GM21717 (cell line): ENCODE results near the gene ARFIP1.
A peak's percentile ranks its signal among the peaks of the same experiment; 100 is the strongest.
"Not testable (repeated sequence)": the region's sequence is repeated elsewhere in the genome, so short reads cannot be mapped to it uniquely, and the experiment has no call there.

Experiments
- ATAC-seq: cut with Tn5 transposase; IDR thresholded peaks from one replicate; pipeline ENCODE4 v1.9.1; 2021; ENCODE audit warnings: mild to moderate bottlenecking, moderate library complexity; ENCODE audit not compliant: unreplicated experiment

Gene ARFIP1

GRCh38 chr4:152779513-152780266, at the start of gene ARFIP1, which contains the start of gene TIGD4:
Gene ARFIP1 (plus strand): TSS chr4:152779954. CDS start chr4:152829634, 49,680 bp downstream.
Gene TIGD4 (minus strand): TSS chr4:152779730. CDS start chr4:152771004, 8,726 bp downstream.
- peak; percentile 90 for ATAC-seq

DNA sequence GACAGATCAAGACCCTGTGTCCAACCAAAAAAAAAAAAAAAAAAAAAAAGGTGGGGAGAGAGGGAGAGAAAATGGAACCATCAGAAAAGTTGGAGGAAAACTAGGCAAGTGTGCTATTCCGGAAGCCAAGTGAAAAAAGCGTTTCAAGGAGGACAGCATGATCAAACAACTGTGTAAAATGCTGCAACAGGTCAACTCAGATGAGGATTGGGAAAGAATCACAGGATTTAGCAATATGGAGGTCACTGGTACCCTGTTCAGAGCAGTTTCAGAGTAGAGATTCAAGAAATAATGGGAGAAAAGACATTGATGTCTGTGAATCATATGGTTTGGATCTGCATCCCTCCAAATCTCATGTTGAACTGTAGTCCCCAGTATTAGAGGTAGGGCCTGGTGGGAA, 47.8 kb upstream of the ARFIP1 start:
- no peak for ATAC-seq

DNA sequence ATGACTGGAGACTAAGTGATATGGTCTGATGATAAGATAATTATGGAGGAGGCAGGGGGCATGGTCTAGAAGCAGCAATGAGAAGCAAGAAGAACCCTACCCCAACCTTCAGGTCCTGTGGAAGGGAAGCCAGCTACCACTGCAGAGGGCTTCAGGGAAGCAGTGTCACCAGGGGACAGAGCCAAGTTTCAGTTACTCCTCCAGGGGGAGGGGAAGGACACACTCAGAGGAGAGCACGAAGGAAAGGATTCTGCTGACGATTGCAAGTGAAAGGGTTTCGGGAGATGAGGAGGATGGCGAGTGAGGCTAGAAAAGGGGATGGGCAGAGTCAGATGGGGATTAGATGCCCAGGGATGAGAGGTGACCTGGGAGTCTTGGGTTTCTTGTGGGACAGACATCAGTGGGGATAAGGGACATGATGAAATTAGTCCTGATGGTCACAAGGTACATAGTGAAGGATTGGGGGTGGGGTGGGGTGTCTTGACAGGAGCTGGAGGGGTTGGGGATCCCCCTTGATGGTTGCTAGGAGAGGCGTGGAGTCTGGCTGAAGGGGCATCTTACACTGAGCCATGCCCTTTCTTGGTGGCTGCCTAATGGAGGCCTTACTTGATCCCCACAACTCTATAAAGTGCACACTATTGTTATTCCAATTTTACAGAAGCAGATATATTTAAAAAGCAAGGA, 45.6 kb upstream of the ARFIP1 start:
- no peak for ATAC-seq

- no peak for ATAC-seq
Observed at GRCh38 chr4:152734699-152735050, 45.1 kb upstream of the ARFIP1 start.

DNA sequence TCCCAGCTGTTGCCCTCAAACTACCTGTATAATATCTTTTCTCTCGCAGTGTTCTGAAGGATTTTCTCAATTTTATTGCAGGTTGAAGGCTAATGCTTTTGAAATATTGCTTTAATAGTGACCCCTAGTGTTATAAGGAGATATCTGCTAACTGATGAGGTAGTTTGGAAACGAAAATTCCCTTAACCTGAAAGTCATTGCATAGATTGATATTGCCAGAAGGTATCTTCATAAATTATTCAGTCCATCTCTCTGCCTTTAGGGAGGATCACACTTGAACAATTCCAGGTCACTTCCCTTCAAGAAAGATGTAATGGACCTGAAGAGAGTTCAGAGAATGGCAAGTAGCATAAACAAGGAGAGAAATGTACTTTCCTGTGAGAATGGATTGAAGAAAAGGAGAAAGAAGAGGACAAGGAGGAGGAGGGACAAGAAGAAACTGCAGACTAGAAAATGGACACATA, 44.3 kb upstream of the ARFIP1 start:
- no peak for ATAC-seq

GRCh38 chr4:152735906-152736305, 43.8 kb upstream of the ARFIP1 start:
- no peak for ATAC-seq

DNA sequence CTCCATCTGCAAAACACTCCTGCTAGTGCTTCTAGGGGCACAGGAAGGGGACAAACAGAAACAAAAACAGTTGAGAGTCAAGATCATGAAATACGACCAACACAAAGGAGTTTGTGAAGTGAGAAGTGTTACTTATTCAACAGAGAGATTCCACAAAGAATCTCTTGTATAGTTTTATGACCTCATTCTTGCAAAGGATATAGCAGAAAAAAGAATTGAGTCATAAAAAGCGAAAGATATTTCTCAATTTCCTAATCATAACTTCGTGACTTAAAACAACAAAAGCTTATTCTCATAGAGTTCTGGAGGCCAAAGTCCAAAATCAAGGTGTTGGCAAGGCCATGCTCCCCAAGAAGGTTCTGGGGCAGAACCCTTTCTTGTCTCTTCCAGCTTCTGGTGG, 40.9 kb upstream of the ARFIP1 start:
- ATAC-seq = no peak

GRCh38 chr4:152747444-152747843, 32.3 kb upstream of the ARFIP1 start:
- no peak for ATAC-seq

DNA sequence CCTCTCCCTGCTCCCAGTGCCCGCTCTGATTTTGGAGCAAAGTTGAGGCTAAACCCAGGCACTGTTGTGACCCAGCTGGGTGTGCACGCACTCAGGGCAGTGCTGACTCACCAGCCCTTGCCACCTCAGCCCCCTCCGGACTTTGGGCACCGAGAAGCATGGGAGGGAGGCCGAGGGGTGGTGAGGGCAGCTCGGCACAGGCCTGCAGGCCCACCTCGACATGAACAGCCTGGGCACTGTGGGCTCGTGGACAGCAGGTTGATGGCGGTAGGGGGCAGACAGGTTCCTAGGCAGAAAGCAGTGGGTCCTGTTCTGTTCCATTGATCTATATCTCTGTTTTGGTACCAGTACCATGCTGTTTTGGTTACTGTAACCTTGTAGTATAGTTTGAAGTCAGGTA, 31.1 kb upstream of the ARFIP1 start:
- ATAC-seq = no peak

- no peak for ATAC-seq
Observed at GRCh38 chr4:152763796-152764195, 16.0 kb upstream of the ARFIP1 start.

- ATAC-seq = not testable (repeated sequence)
Observed at GRCh38 chr4:152765069-152765737, 14.6 kb upstream of the ARFIP1 start.

- ATAC-seq = peak; percentile 64
Observed at GRCh38 chr4:152771741-152772533, 7.8 kb upstream of the ARFIP1 start.

- ATAC-seq = no peak
Observed at GRCh38 chr4:152773339-152773738, 6.4 kb upstream of the ARFIP1 start.

DNA sequence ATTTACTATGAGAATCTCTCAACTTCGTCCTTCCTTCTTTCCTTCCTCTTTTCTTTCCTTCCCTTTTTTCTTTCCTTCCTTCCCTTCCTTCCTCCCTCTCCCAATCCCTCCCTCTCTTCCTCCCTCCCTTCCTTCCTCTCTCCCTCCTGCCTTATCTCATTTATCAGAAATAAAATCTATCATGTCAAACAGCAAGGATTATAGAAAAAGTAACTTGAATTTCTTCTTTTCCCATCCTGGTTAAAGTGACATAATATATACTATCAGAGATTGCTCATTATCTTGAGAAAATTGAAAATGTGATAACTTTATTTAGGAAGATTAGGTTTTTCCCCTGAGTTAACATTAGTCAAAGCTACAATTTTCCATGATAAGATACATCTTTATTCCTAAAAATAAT, 5.8 kb upstream of the ARFIP1 start:
- ATAC-seq = no peak

- ATAC-seq = no peak
Observed at GRCh38 chr4:152776352-152776751, 3.4 kb upstream of the ARFIP1 start.

DNA sequence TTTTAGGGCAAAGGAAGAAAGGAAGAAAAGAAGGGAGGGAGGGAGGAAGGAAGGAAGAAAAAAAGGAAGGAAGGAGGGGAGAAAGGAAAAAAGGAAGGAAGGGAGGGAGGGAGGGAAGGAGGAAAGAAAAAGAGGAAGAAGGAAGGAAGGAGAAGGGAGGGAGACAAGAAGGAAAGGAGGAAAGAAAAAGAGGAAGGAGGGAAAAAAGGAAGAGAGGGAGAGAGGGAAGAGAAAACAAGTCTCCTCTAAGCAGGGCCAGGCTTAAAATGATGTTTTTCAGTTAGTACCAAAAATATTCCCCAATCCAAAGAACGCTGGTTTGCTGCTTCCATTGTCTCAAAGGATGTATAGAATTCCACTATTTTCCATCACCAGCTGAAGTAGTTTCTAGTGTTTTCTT, 2.3 kb upstream of the ARFIP1 start:
- ATAC-seq = no peak

DNA sequence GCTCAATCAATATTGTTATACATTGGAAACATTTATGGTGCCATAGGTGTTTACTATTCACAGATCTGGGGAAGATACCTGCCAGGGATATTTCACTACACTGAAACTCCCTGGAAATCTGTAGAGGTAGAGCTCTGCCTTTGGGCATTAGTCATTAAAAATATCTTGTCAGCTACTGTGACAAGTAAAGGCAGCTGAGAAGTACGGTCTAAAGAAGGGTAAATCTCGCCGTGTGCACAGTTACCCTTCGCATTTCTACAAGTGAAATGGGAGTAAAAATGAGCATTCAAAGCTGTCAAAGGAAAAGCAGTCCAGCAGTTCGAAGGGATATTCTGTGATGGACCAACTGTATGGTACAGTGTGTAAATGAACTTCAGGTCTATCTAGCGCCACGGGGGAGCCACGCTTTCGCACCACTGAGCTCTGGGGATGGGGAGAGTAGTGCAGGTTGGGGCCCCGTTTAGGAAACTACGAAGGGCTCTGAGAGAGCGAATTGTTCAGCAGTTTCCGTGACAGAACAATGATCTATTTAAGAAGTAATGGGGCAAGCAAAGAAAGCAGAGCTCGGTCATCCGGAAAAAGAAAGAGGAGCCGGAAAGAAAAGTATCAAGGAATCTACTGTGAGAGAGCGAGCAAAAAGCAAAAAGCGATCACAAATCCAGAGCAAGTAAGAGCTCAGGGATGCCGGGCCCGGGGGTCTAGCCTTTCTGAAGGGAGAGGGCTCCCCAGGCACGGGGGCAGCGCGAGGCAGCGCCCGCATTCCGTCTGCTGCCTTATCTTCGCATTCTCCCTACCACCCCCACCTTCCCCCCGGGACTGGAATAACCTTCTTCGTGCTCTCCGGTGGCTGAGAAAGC, 870 bp upstream of the ARFIP1 start:
- ATAC-seq = peak; percentile 26

- peak; percentile 34 for ATAC-seq
Observed at GRCh38 chr4:152780267-152780778, 569 bp downstream of the ARFIP1 start.

DNA sequence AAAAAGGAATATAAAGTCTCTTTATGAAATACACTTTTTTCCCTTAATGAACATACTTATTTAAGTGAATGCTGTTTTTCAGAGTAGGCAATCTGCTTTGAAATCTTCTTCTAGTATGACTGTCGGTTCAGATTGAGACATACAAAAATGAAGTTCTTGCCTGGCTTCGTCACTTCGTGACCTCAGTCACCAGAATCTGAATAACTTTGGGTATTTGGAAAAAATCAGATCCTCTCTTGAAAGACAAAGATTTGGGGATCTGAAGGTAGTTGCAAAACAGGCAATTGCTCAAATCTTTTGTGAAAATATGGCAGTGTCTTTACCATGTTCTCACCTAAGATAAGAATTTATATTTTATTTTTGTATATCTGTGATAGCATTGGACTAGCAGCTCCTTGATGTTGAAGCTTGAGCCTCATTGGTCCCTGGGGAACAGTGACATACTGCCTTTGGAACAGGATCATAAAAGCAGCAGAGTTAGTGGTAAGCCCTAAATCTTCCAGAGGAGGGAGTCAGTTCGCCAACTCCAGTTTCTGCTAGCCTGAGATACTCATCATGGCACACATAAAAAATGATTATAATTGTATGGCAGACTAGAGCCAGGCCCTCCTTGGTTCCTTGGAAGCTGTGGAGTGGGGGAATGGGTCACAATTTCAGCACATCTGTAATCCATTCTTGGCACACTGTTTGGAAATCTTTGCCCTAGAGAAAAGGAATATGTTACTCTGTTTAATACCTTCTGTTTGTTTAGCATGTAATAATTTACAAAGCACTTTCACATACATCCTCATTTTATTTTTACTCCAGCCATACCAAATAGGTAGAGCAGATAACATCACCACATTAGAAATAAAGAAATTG, 5.0 kb downstream of the ARFIP1 start:
- no peak for ATAC-seq
